B cell (primary cell): Measurements from ENCODE around the gene SHISA3.

Experiments used
- EZH2 ChIP-seq: IDR thresholded peaks from 2 replicates; pipeline ENCODE4 v1.6.1; 2012; ENCODE audit warnings: borderline replicate concordance, low read depth, mild to moderate bottlenecking, moderate library complexity, low read length; ENCODE audit not compliant: insufficient read depth, poor library complexity, severe bottlenecking
- TF ChIP-seq, protein P1 (sequence below): fragments of 200-600 bp; IDR thresholded peaks from one replicate; pipeline ENCODE4 v1.8.0; 2022; ENCODE audit warnings: antibody characterized with exemption, mild to moderate bottlenecking

DNA sequence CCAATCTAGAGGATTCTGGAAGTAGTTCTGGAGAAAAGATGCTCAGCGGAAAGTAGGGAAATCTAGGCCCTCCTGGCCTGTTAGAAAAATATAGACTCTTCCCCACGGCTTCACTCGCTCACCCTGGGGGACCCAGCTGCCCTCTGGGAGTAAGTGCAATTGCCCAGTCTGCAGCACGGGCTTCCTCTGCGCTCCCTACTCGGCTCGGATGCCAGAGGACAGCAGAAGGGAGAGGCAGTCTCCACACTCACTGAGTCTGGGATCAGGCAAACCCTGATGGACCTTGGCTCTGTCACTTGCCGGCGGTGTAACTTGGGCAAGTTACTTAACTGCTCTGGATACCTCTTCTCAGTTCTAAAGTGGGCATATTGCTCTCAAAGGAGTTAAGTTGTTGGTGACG is 2.1 kb downstream of the SHISA3 start:
- TF ChIP-seq, protein P1, sequence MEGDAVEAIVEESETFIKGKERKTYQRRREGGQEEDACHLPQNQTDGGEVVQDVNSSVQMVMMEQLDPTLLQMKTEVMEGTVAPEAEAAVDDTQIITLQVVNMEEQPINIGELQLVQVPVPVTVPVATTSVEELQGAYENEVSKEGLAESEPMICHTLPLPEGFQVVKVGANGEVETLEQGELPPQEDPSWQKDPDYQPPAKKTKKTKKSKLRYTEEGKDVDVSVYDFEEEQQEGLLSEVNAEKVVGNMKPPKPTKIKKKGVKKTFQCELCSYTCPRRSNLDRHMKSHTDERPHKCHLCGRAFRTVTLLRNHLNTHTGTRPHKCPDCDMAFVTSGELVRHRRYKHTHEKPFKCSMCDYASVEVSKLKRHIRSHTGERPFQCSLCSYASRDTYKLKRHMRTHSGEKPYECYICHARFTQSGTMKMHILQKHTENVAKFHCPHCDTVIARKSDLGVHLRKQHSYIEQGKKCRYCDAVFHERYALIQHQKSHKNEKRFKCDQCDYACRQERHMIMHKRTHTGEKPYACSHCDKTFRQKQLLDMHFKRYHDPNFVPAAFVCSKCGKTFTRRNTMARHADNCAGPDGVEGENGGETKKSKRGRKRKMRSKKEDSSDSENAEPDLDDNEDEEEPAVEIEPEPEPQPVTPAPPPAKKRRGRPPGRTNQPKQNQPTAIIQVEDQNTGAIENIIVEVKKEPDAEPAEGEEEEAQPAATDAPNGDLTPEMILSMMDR, result no peak
- no peak for TF ChIP-seq EZH2
